K562 (cell line): ENCODE measurements around the gene PPM1E. TPM values are rescaled to one million over a fixed set of nuclear protein-coding genes. Genes with fewer than 3 reads are reported as not detected.

Source experiments
- ATAC-seq: fragments of 200-7000 bp; cut with Tn5 transposase; 3 replicates; pipeline ENCODE4 v1.9.1; 2020; ENCODE audit warnings: moderate library complexity
- BruUV-seq: library from RNA; stranded (reverse); fragments of 400-500 nt; replicated peaks from 2 replicates; lab custom pipeline; 2021; lab: Mats Ljungman, UMichigan
- CTCF ChIA-PET: fragments of 300-600 bp; formaldehyde crosslinking; extraction: SDS; loops from one replicate; lab custom pipeline; 2021; ENCODE audit warnings: low intra/inter-chr PET ratio; lab: Yijun Ruan, JAX
- POLR2A ChIA-PET: fragments of 300-600, 350-650 bp; sonication (Branson Sonifier 250); formaldehyde crosslinking; extraction: SDS; loops from one replicate; lab custom pipeline; 2021; ENCODE audit warnings: antibody characterized with exemption, inconsistent platforms; lab: Yijun Ruan, JAX
- DNase-seq, 4 experiments: peaks; one replicate each; pipeline versions ENCODE4 v3.0.0 to v3.0.0-alpha.2; 2011 to 2018; ENCODE audit warnings: low spot score in 3 of 4, mixed read lengths in 3 of 4; ENCODE audit errors: extremely low read depth in 1 of 4
- FAIRE-seq: peaks from 2 replicates; lab custom pipeline; 2011; peaks lifted over from hg19 to GRCh38; lab: Jason Lieb, UNC
- H2AFZ ChIP-seq: 2 replicates; pipeline ENCODE4 v1.6.0; 2011; ENCODE audit warnings: low read depth, low read length, control low read depth, inconsistent platforms
- H3K27ac ChIP-seq: fragments of 200-600 bp; 3 replicates; pipeline ENCODE4 v1.8.0; 2011; ENCODE audit warnings: low read depth, mild to moderate bottlenecking, control low read depth, inconsistent platforms, low read length, moderate library complexity, mixed read lengths; ENCODE audit errors: extremely low read depth
- H3K27me3 ChIP-seq, 2 experiments: fragments of 300-600 bp in 1 of 2; 2 replicates in 1 of 2; 3 replicates in 1 of 2; pipeline versions ENCODE4 v1.6.0 to v1.8.0; 2011; ENCODE audit warnings: inconsistent platforms in 2 of 2, low read length in 2 of 2, mild to moderate bottlenecking in 1 of 2, mixed read lengths in 1 of 2, moderate library complexity in 1 of 2; ENCODE audit not compliant: control insufficient read depth in 2 of 2, insufficient read depth in 2 of 2
- H3K36me3 ChIP-seq: fragments of 300-600 bp; 3 replicates; pipeline ENCODE4 v1.8.0; 2011; ENCODE audit warnings: mild to moderate bottlenecking, low read length, inconsistent platforms; ENCODE audit not compliant: control insufficient read depth, insufficient read depth
- H3K4me1 ChIP-seq, 2 experiments: fragments of 200-600 bp in 1 of 2; replicated peaks in 1 of 2; 2 replicates in 1 of 2; 3 replicates in 1 of 2; pipeline versions ENCODE4 v1.5.1 to v1.8.0; 2011; ENCODE audit warnings: inconsistent platforms in 2 of 2, low read length in 2 of 2, mild to moderate bottlenecking in 1 of 2, mixed read lengths in 1 of 2, moderate library complexity in 1 of 2; ENCODE audit not compliant: control insufficient read depth in 2 of 2, insufficient read depth in 2 of 2
- H3K4me2 ChIP-seq: 2 replicates; pipeline ENCODE4 v1.6.1; 2011; ENCODE audit warnings: low read length, control low read depth, inconsistent platforms, mixed read lengths; ENCODE audit not compliant: insufficient read depth
- H3K4me3 ChIP-seq: fragments of 200-600 bp; sonication (generic), shearing (Covaris generic); 2 replicates; pipeline ENCODE4 v1.5.1; 2016; ENCODE audit warnings: control low read depth, inconsistent platforms
- H3K79me2 ChIP-seq: fragments of 200-600 bp; 3 replicates; pipeline ENCODE4 v1.8.0; 2011; ENCODE audit warnings: low read length, inconsistent platforms; ENCODE audit not compliant: control insufficient read depth, insufficient read depth
- H3K9ac ChIP-seq, 2 experiments: 2 replicates each; pipeline versions ENCODE4 v1.6.0 to v1.6.1; 2011; ENCODE audit warnings: low read depth in 2 of 2, low read length in 2 of 2, control low read depth in 1 of 2, inconsistent platforms in 1 of 2, mild to moderate bottlenecking in 1 of 2, mixed read lengths in 1 of 2; ENCODE audit not compliant: insufficient read depth in 1 of 2
- H3K9me1 ChIP-seq: one replicate; pipeline ENCODE4 v1.6.0; 2011; ENCODE audit warnings: inconsistent platforms, mild to moderate bottlenecking, low read length, moderate library complexity; ENCODE audit not compliant: control insufficient read depth, insufficient read depth
- H3K9me3 ChIP-seq: replicated peaks from 2 replicates; pipeline ENCODE4 v1.5.1; 2011; ENCODE audit warnings: low read depth, low read length, inconsistent platforms; ENCODE audit not compliant: control insufficient read depth, insufficient read depth
- H4K20me1 ChIP-seq: replicated peaks from 2 replicates; pipeline ENCODE4 v1.6.1; 2011; ENCODE audit warnings: low read length, inconsistent platforms, mixed read lengths; ENCODE audit not compliant: control insufficient read depth, insufficient read depth
- ZBTB11 ChIP-seq, 3 experiments: fragments of 200-800 bp in 1 of 3; fragments of 250-450 bp in 1 of 3; fragments of 450-650 bp in 1 of 3; sonication (Bioruptor Pico) in 1 of 3; sonication (Bioruptor generic) in 1 of 3; formaldehyde crosslinking in 1 of 3; IDR thresholded peaks; 2 replicates each; pipeline versions ENCODE4 v1.6.1 to v1.8.0; 2016 to 2022; ENCODE audit warnings: mild to moderate bottlenecking in 2 of 3, missing genetic modification characterization in 2 of 3, missing compliant biosample characterization in 1 of 3, moderate library complexity in 1 of 3
- ZNF780A ChIP-seq: fragments of 250-450 bp; sonication (Bioruptor Pico); IDR thresholded peaks from 2 replicates; pipeline ENCODE4 v1.5.0; 2021; ENCODE audit warnings: mild to moderate bottlenecking
- WGBS: fragments of 100-300 bp; shearing (Covaris generic); methylation state at CpG from one replicate; pipeline ENCODE4 v1.1.6; 2016; ENCODE audit warnings: low coverage, mixed read lengths; ENCODE audit not compliant: insufficient coverage; ENCODE audit errors: missing lambda C conversion rate; 5-methylcytosine and 5-hydroxymethylcytosine counted together
- in situ Hi-C: fragments of 300-500 bp; cut with MboI; formaldehyde crosslinking; loops from 4 replicates; pipeline ENCODE4 v1.15.0; 2018; ENCODE audit warnings: inconsistent platforms, mixed read lengths
- intact Hi-C: fragments of 100-400 bp; cut with micrococcal nuclease; formaldehyde crosslinking; loops from 2 replicates; pipeline ENCODE4 v1.14.2; 2022
- polyA plus RNA-seq, 8 experiments: library from polyadenylated mRNA; depleted of rRNA in 4 of 8; stranded (reverse) in 5 of 8; unstranded in 3 of 8; fragments of >200 nt; fragmentation: Nextera tagmentation in 2 of 8; fragmentation: Illumina TruSeq in 1 of 8; extraction: Ambion mirVana in 2 of 8; extraction: Trizol in 1 of 8; gene quantifications; 2 replicates each; pipeline versions ENCODE4 v1.2.1 to v1.2.3, GENCODE V29; 2011 to 2014; ENCODE audit warnings: inconsistent platforms in 1 of 8, missing spikeins in 1 of 8
- total RNA-seq, 7 experiments: library from RNA; depleted of rRNA in 6 of 7; stranded (reverse); fragments of >200 nt in 6 of 7; fragmentation: Illumina TruSeq in 2 of 7; extraction: Trizol in 2 of 7; gene quantifications; 2 replicates each; pipeline versions ENCODE4 v1.2.1 to v1.2.3, GENCODE V29; 2011 to 2021; ENCODE audit warnings: low replicate concordance in 1 of 7

Gene PPM1E
- total and polyA plus RNA-seq, 9 of the 15 experiments (the other 6 are each of a cell fraction or from before 2014, with no cell fraction given): 1.0 to 5.7 (median 4.7) TPM

GRCh38 chr17:59007995-59008394, 252.3 kb downstream of the PPM1E start:
- Histone ChIP-seq H3K9me3 (no peaks in the 10 kb centered on the region), H3K4me2 (no peak overlapping the region), H2AFZ (no peak overlapping the region), H3K9ac (no peak overlapping the region), H3K9me1 (no peaks in the 10 kb centered on the region), H3K79me2 (no peaks in the 10 kb centered on the region), H3K27me3 (no peaks in the 10 kb centered on the region), H4K20me1 (no peaks in the 10 kb centered on the region), H3K36me3 (peaks cover 60% of the 10 kb centered on the region), H3K4me3 (no peak overlapping the region), H3K4me1 (peaks cover 0 to 2% of the 10 kb centered on the region in 2 experiments; a peak in 1 of 5 replicates), H3K27ac (peak overlapping the region; percentile 22; the same call in 1 of the 3 replicates)
- no peak for FAIRE-seq
- ChIA-PET POLR2A (interaction anchor here (0.8 to 1.6 kb wide), 3 partner anchors 9 to 377 kb away, joined by 3 to 6 read pairs (median 4); no protein-coding TSS in a partner anchor), CTCF (no interaction called here)
- TF ChIP-seq ZBTB11 (CRISPR knock-in tag; IDR thresholded peaks at IDR 0.05): peak in 1 of 3 experiments; percentile 74; a peak in 2 of 6 replicates
- TF ChIP-seq ZNF780A (CRISPR knock-in tag): no peak
- ATAC-seq: no peak
- intact Hi-C loops: no loop called here
- WGBS: 88% methylated on average over 2 of the region's 2 CpGs
- in situ Hi-C loops: loop anchor here (5.0 to 25.0 kb wide), 4 partner anchors 296 to 721 kb away; partner anchors contain the start of gene MPO
- DNase-seq: no peak
- no TSS peak for BruUV-seq
